HAP-1 (cell line): ENCODE results near the gene CAPS.
A peak's percentile ranks its signal among the peaks of the same experiment; 100 is the strongest.
"Not testable (repeated sequence)": the region's sequence is repeated elsewhere in the genome, so short reads cannot be mapped to it uniquely, and the experiment has no call there.

Source experiments
- DNase-seq, 2 experiments: peaks; one replicate each; pipeline ENCODE4 v3.0.0-alpha.2; 2016 to 2020; ENCODE audit warnings: low spot score in 2 of 2
- H3K27me3 ChIP-seq: fragments of 250-450 bp; sonication (Bioruptor Pico); 2 replicates; pipeline ENCODE4 v1.5.1; 2020; ENCODE audit warnings: low read depth, mild to moderate bottlenecking, moderate library complexity
- H3K36me3 ChIP-seq: fragments of 250-450 bp; sonication (Bioruptor Pico); replicated peaks from 2 replicates; pipeline ENCODE4 v1.5.1; 2020; ENCODE audit warnings: mild to moderate bottlenecking
- H3K4me1 ChIP-seq: fragments of 250-450 bp; sonication (Bioruptor Pico); 2 replicates; pipeline ENCODE4 v1.5.1; 2020; ENCODE audit warnings: mild to moderate bottlenecking
- H3K4me3 ChIP-seq: fragments of 250-450 bp; sonication (Bioruptor Pico); 2 replicates; pipeline ENCODE4 v1.5.1; 2020; ENCODE audit warnings: mild to moderate bottlenecking, moderate library complexity
- H3K9me3 ChIP-seq: fragments of 250-450 bp; sonication (Bioruptor Pico); 2 replicates; pipeline ENCODE4 v1.5.1; 2020; ENCODE audit warnings: mild to moderate bottlenecking, moderate library complexity
- in situ Hi-C: fragments of 300-500 bp; cut with MboI; formaldehyde crosslinking; loops from 3 replicates; pipeline ENCODE4 v1.14.3; 2020; ENCODE audit warnings: low sequenced_read_pairs, inconsistent platforms, mixed read lengths

CAPS gene

GRCh38 chr19:5883157-5883873, 30.7 kb upstream of the CAPS start:
- H3K4me1 ChIP-seq, H3K36me3 ChIP-seq, DNase-seq, H3K27me3 ChIP-seq, H3K4me3 ChIP-seq, in situ Hi-C loops, H3K9me3 ChIP-seq: not testable (repeated sequence)

GRCh38 chr19:5884065-5884811, 29.8 kb upstream of the CAPS start:
- H3K9me3 ChIP-seq, in situ Hi-C loops, H3K27me3 ChIP-seq, H3K4me3 ChIP-seq, H3K36me3 ChIP-seq, DNase-seq, H3K4me1 ChIP-seq: not testable (repeated sequence)

GRCh38 chr19:5889288-5889971, 24.6 kb upstream of the CAPS start:
- H3K9me3 ChIP-seq = no peaks in the 10 kb centered on the region
- in situ Hi-C loops = no loop called here
- no peaks in the 10 kb centered on the region for H3K4me1 ChIP-seq
- no peak overlapping the region for H3K4me3 ChIP-seq
- DNase-seq = no peak
- H3K36me3 ChIP-seq = no peaks in the 10 kb centered on the region
- H3K27me3 ChIP-seq = no peaks in the 10 kb centered on the region

- Histone ChIP-seq H3K36me3 (peaks cover 2% of the 10 kb centered on the region), H3K27me3 (no peaks in the 10 kb centered on the region), H3K9me3 (no peaks in the 10 kb centered on the region), H3K4me3 (no peak overlapping the region), H3K4me1 (no peaks in the 10 kb centered on the region)
- in situ Hi-C loops = loop anchor here (5.0 kb wide), 1 partner anchor 83 kb away; the partner anchor contains the start of gene NRTN
- no peak for DNase-seq
Observed at GRCh38 chr19:5890099-5890498, 24.0 kb upstream of the CAPS start.

GRCh38 chr19:5891572-5891937, 22.5 kb upstream of the CAPS start:
- H3K4me1 ChIP-seq = no peaks in the 10 kb centered on the region
- DNase-seq = no peak
- no peaks in the 10 kb centered on the region for H3K9me3 ChIP-seq
- H3K36me3 ChIP-seq = peaks cover 12% of the 10 kb centered on the region
- H3K4me3 ChIP-seq = no peak overlapping the region
- no peaks in the 10 kb centered on the region for H3K27me3 ChIP-seq
- in situ Hi-C loops = loop anchor here (5.0 kb wide), 1 partner anchor 84 kb away; the partner anchor contains the start of gene NRTN

- no peaks in the 10 kb centered on the region for H3K27me3 ChIP-seq
- in situ Hi-C loops = loop anchor here (5.0 kb wide), 1 partner anchor 85 kb away; the partner anchor contains the start of gene NRTN
- peak; percentile 26 to 65 for DNase-seq
- no peak overlapping the region for H3K4me3 ChIP-seq
- H3K4me1 ChIP-seq = no peaks in the 10 kb centered on the region
- H3K9me3 ChIP-seq = no peaks in the 10 kb centered on the region
- H3K36me3 ChIP-seq = peaks cover 15% of the 10 kb centered on the region
Observed at GRCh38 chr19:5891938-5892771, 21.9 kb upstream of the CAPS start.

GRCh38 chr19:5892772-5893275, 21.2 kb upstream of the CAPS start:
- in situ Hi-C loops = loop anchor here (5.0 kb wide), 1 partner anchor 86 kb away; the partner anchor contains the start of gene NRTN
- H3K27me3 ChIP-seq = no peaks in the 10 kb centered on the region

GRCh38 chr19:5893296-5893903, 20.7 kb upstream of the CAPS start:
- H3K36me3 ChIP-seq = peaks cover 15% of the 10 kb centered on the region
- H3K9me3 ChIP-seq = no peaks in the 10 kb centered on the region
- in situ Hi-C loops = loop anchor here (5.0 kb wide), 1 partner anchor 86 kb away; the partner anchor contains the start of gene NRTN
- H3K27me3 ChIP-seq = no peaks in the 10 kb centered on the region
- DNase-seq = no peak
- H3K4me3 ChIP-seq = no peak overlapping the region
- no peaks in the 10 kb centered on the region for H3K4me1 ChIP-seq

More at GRCh38 chr19:5892772-5893275, 21.2 kb upstream of the CAPS start:
- Histone ChIP-seq H3K9me3 (no peaks in the 10 kb centered on the region), H3K4me1 (no peaks in the 10 kb centered on the region), H3K4me3 (no peak overlapping the region), H3K36me3 (peaks cover 15% of the 10 kb centered on the region)
- DNase-seq = no peak

GRCh38 chr19:5893907-5894703, 19.9 kb upstream of the CAPS start:
- Histone ChIP-seq H3K27me3 (no peaks in the 10 kb centered on the region), H3K4me1 (no peaks in the 10 kb centered on the region), H3K4me3 (no peak overlapping the region), H3K36me3 (peaks cover 15% of the 10 kb centered on the region), H3K9me3 (no peaks in the 10 kb centered on the region)
- no peak for DNase-seq
- in situ Hi-C loops = loop anchor here (5.0 kb wide), 1 partner anchor 87 kb away; the partner anchor contains the start of gene NRTN

- H3K9me3 ChIP-seq = no peaks in the 10 kb centered on the region
- DNase-seq = no peak
- in situ Hi-C loops = loop anchor here (5.0 kb wide), 1 partner anchor 88 kb away; the partner anchor contains the start of gene NRTN
- peaks cover 17% of the 10 kb centered on the region for H3K36me3 ChIP-seq
- no peaks in the 10 kb centered on the region for H3K27me3 ChIP-seq
- H3K4me1 ChIP-seq = no peaks in the 10 kb centered on the region
- no peak overlapping the region for H3K4me3 ChIP-seq
Observed at GRCh38 chr19:5894704-5895349, 19.2 kb upstream of the CAPS start.

GRCh38 chr19:5895409-5895808, 18.6 kb upstream of the CAPS start:
- Histone ChIP-seq H3K36me3 (peaks cover 23% of the 10 kb centered on the region), H3K4me3 (no peak overlapping the region), H3K27me3 (no peaks in the 10 kb centered on the region), H3K4me1 (no peaks in the 10 kb centered on the region), H3K9me3 (no peaks in the 10 kb centered on the region)
- no peak for DNase-seq
- in situ Hi-C loops = no loop called here

- Histone ChIP-seq H3K4me1 (no peaks in the 10 kb centered on the region), H3K9me3 (no peaks in the 10 kb centered on the region), H3K36me3 (peaks cover 24% of the 10 kb centered on the region), H3K4me3 (no peak overlapping the region), H3K27me3 (no peaks in the 10 kb centered on the region)
- in situ Hi-C loops = no loop called here
- no peak for DNase-seq
Observed at GRCh38 chr19:5895890-5896289, 18.2 kb upstream of the CAPS start.
